SK-N-SH (cell line): ENCODE measurements around the gene IL20RB. TPM values are rescaled to one million over a fixed set of nuclear protein-coding genes. Genes with fewer than 3 reads are reported as not detected.

Experiments used
- CTCF ChIA-PET: fragments of 300-600, 350-600 bp; formaldehyde crosslinking; extraction: SDS; loops from one replicate; lab custom pipeline; 2021; lab: Yijun Ruan, JAX
- POLR2A ChIA-PET: fragments of 350-600 bp; sonication (Branson Sonifier 250); formaldehyde crosslinking; extraction: SDS; loops from one replicate; lab custom pipeline; 2020; ENCODE audit warnings: antibody characterized with exemption, inconsistent platforms; lab: Yijun Ruan, JAX
- DNase-seq: peaks from one replicate; pipeline ENCODE4 v3.0.0; 2012
- H2AFZ ChIP-seq: fragments of 200-600 bp; sonication (generic); 2 replicates; pipeline ENCODE4 v1.8.1; 2016; ENCODE audit warnings: antibody characterized with exemption, mild to moderate bottlenecking, low read depth
- H3F3A ChIP-seq: fragments of 200-600 bp; sonication (generic); replicated peaks from 2 replicates; pipeline ENCODE3; 2016; ENCODE audit warnings: antibody characterized with exemption, mild to moderate bottlenecking; ENCODE audit not compliant: insufficient read depth
- H3K27ac ChIP-seq, 2 experiments: fragments of 200-500 bp in 1 of 2; fragments of 200-600 bp in 1 of 2; sonication (Bioruptor generic) in 1 of 2; sonication (generic), shearing (Covaris generic) in 1 of 2; 2 replicates each; pipeline versions ENCODE4 v1.5.1 to v1.6.1; 2014 to 2016; ENCODE audit warnings: low read depth in 2 of 2, inconsistent platforms in 1 of 2, low read length in 1 of 2, mild to moderate bottlenecking in 1 of 2, mixed read lengths in 1 of 2
- H3K27me3 ChIP-seq: fragments of 200-600 bp; sonication (generic), shearing (Covaris generic); 2 replicates; pipeline ENCODE4 v1.6.1; 2016; ENCODE audit warnings: mixed run types; ENCODE audit not compliant: insufficient read depth
- H3K36me3 ChIP-seq, 2 experiments: fragments of 200-500 bp in 1 of 2; fragments of 200-600 bp in 1 of 2; sonication (Bioruptor generic) in 1 of 2; sonication (generic) in 1 of 2; replicated peaks in 1 of 2; 2 replicates each; pipeline versions ENCODE3 to v1.5.1; 2014 to 2016; ENCODE audit warnings: low read length in 1 of 2, mild to moderate bottlenecking in 1 of 2; ENCODE audit not compliant: insufficient read depth in 2 of 2, control insufficient read depth in 1 of 2
- H3K4me1 ChIP-seq, 2 experiments: fragments of 200-500 bp in 1 of 2; fragments of 200-600 bp in 1 of 2; sonication (Bioruptor generic) in 1 of 2; sonication (generic), shearing (Covaris generic) in 1 of 2; 2 replicates each; pipeline versions ENCODE4 v1.5.1 to v1.6.1; 2014 to 2016; ENCODE audit warnings: low read depth in 1 of 2, low read length in 1 of 2, mixed run types in 1 of 2; ENCODE audit not compliant: insufficient read depth in 2 of 2, control insufficient read depth in 1 of 2
- H3K4me2 ChIP-seq: fragments of 200-600 bp; sonication (generic), shearing (Covaris generic); 2 replicates; pipeline ENCODE4 v1.6.1; 2017; ENCODE audit warnings: mixed run types
- H3K4me3 ChIP-seq, 2 experiments: fragments of 200-500 bp in 1 of 2; fragments of 200-600 bp in 1 of 2; sonication (Bioruptor generic) in 1 of 2; sonication (generic), shearing (Covaris generic) in 1 of 2; 2 replicates each; pipeline versions ENCODE4 v1.5.1 to v1.8.1; 2014 to 2016; ENCODE audit warnings: low read depth in 2 of 2, inconsistent platforms in 1 of 2, low read length in 1 of 2, mild to moderate bottlenecking in 1 of 2, mixed read lengths in 1 of 2, moderate library complexity in 1 of 2
- H3K79me2 ChIP-seq: fragments of 200-600 bp; sonication (generic); 2 replicates; pipeline ENCODE4 v1.8.1; 2017; ENCODE audit warnings: mild to moderate bottlenecking; ENCODE audit not compliant: insufficient read depth
- H3K9ac ChIP-seq: fragments of 200-600 bp; sonication (generic); 2 replicates; pipeline ENCODE4 v1.6.1; 2017; ENCODE audit warnings: mixed run types
- H3K9me2 ChIP-seq: fragments of 200-600 bp; sonication (generic); 2 replicates; pipeline ENCODE4 v1.6.1; 2017; ENCODE audit warnings: mixed run types
- H3K9me3 ChIP-seq: fragments of 200-600 bp; sonication (generic); 2 replicates; pipeline ENCODE4 v1.6.1; 2017; ENCODE audit warnings: mixed run types, mild to moderate bottlenecking, moderate library complexity
- H4K20me1 ChIP-seq: fragments of 200-600 bp; sonication (generic); 2 replicates; pipeline ENCODE4 v1.6.1; 2017; ENCODE audit warnings: mild to moderate bottlenecking, mixed run types; ENCODE audit not compliant: insufficient read depth
- EZH2phosphoT487 ChIP-seq: fragments of 200-600 bp; sonication (generic); IDR thresholded peaks from 2 replicates; pipeline ENCODE4 v1.6.1; 2017; ENCODE audit warnings: low read depth, mixed run types, mild to moderate bottlenecking, antibody characterized with exemption, moderate library complexity, borderline replicate concordance
- FOXJ3 ChIP-seq: sonication (generic); formaldehyde crosslinking; IDR thresholded peaks from 2 replicates; pipeline ENCODE4 v1.5.1; 2020; ENCODE audit warnings: mild to moderate bottlenecking, missing genetic modification reagents
- GATA2 ChIP-seq: sonication (generic); formaldehyde crosslinking; IDR thresholded peaks from 2 replicates; pipeline ENCODE4 v1.5.0; 2020; ENCODE audit warnings: mild to moderate bottlenecking, missing genetic modification reagents
- JUND ChIP-seq: IDR thresholded peaks from 2 replicates; pipeline ENCODE4 v1.4.0; 2012
- MXI1 ChIP-seq: IDR thresholded peaks from 2 replicates; pipeline ENCODE4 v1.6.1; 2012; ENCODE audit warnings: mild to moderate bottlenecking, low read depth, low read length, improper control_type of control experiment
- NFIC ChIP-seq: IDR thresholded peaks from 2 replicates; pipeline ENCODE4 v1.4.0; 2012; ENCODE audit warnings: borderline replicate concordance
- NRF1 ChIP-seq: IDR thresholded peaks from 2 replicates; pipeline ENCODE4 v1.6.1; 2012; ENCODE audit warnings: low read depth, mild to moderate bottlenecking, low read length
- RFX5 ChIP-seq: IDR thresholded peaks from 2 replicates; pipeline ENCODE4 v1.6.1; 2012; ENCODE audit warnings: mild to moderate bottlenecking, improper control_type of control experiment, low read length
- RXRA ChIP-seq: IDR thresholded peaks from 2 replicates; pipeline ENCODE4 v1.4.0; 2012; ENCODE audit warnings: low read depth, mild to moderate bottlenecking, borderline replicate concordance
- SIN3A ChIP-seq: IDR thresholded peaks from 2 replicates; pipeline ENCODE4 v1.6.1; 2012; ENCODE audit warnings: low read depth, mild to moderate bottlenecking, low read length, moderate library complexity, borderline replicate concordance
- TAF1 ChIP-seq: IDR thresholded peaks from 2 replicates; pipeline ENCODE4 v1.6.1; 2012; ENCODE audit warnings: low read depth, mild to moderate bottlenecking, low read length, moderate library complexity, borderline replicate concordance
- TCF12 ChIP-seq: IDR thresholded peaks from 2 replicates; pipeline ENCODE4 v1.4.0; 2012
- TEAD4 ChIP-seq: IDR thresholded peaks from 2 replicates; pipeline ENCODE4 v1.4.0; 2012; ENCODE audit warnings: mild to moderate bottlenecking, borderline replicate concordance; ENCODE audit not compliant: insufficient read depth
- WGBS: methylation state at CpG from one replicate; pipeline ENCODE4 v1.1.6; 2017; ENCODE audit warnings: low lambda C conversion rate; 5-methylcytosine and 5-hydroxymethylcytosine counted together
- polyA plus RNA-seq, 3 experiments: library from polyadenylated mRNA; depleted of rRNA; stranded (reverse); fragments of >200 nt; gene quantifications; 2 replicates each; pipeline ENCODE4 v1.2.3, GENCODE V29; 2012
- TF ChIP-seq, protein P1 (sequence below): IDR thresholded peaks from 2 replicates; pipeline ENCODE4 v1.4.0; 2012; ENCODE audit warnings: low read depth
- TF ChIP-seq, protein P2 (sequence below): IDR thresholded peaks from 2 replicates; pipeline ENCODE4 v1.4.0; 2012; ENCODE audit warnings: low read depth, borderline replicate concordance
- TF ChIP-seq, protein P3 (sequence below): IDR thresholded peaks from 2 replicates; pipeline ENCODE4; 2012
- TF ChIP-seq, protein P4 (sequence below): fragments of 200-600 bp; sonication (generic); IDR thresholded peaks from 2 replicates; pipeline ENCODE4 v1.6.1; 2017; ENCODE audit warnings: antibody characterized with exemption, mild to moderate bottlenecking, moderate library complexity
- TF ChIP-seq, protein P5 (sequence below): fragments of 150-350 bp; IDR thresholded peaks from 2 replicates; pipeline ENCODE4 v1.6.1; 2017; ENCODE audit warnings: antibody characterized with exemption, low read length, low read depth, borderline replicate concordance
- TF ChIP-seq, protein P6 (sequence below): fragments of 150-350 bp; IDR thresholded peaks from 2 replicates; pipeline ENCODE4 v1.6.1; 2016; ENCODE audit warnings: mild to moderate bottlenecking, low read depth, low read length

IL20RB gene
- polyA plus RNA-seq, 1 of the 3 experiments (the other 2 are of a cell fraction): 0.58 TPM

DNA sequence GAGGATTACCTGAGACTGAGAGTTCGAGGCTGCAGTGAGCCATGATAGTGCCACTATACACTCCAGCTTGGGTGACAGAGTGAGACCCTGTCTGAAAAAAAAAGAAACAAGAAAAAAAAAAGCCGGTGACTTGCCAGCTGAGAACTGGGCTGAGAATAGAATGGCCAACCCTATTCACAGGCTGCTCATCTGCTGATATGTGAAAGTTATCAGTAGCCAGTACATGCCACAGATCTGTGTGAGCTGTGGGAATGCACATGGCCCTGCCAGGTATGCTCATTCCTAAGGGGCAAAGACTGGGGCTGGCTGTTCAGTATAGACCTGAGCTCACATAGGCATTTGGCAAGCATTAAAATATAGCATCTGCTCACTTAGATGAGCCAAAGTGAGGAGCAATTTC is 30.9 kb downstream of the IL20RB start:
- no peaks in the 10 kb centered on the region for H3F3A ChIP-seq
- no peaks in the 10 kb centered on the region for H4K20me1 ChIP-seq
- POLR2A ChIA-PET: no interaction called here
- no peaks in the 10 kb centered on the region for H3K36me3 ChIP-seq
- H2AFZ ChIP-seq: no peak overlapping the region
- no peak overlapping the region for H3K9ac ChIP-seq
- H3K4me3 ChIP-seq: no peak overlapping the region
- TF ChIP-seq NRF1: no peak
- TF ChIP-seq, protein P1, sequence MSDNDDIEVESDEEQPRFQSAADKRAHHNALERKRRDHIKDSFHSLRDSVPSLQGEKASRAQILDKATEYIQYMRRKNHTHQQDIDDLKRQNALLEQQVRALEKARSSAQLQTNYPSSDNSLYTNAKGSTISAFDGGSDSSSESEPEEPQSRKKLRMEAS: no peak
- TF ChIP-seq RXRA: no peak
- no peak for DNase-seq
- no peaks in the 10 kb centered on the region; a peak in 1 of 4 replicates for H3K4me1 ChIP-seq
- H3K27me3 ChIP-seq: no peaks in the 10 kb centered on the region
- no peak overlapping the region for H3K27ac ChIP-seq
- no peaks in the 10 kb centered on the region for H3K79me2 ChIP-seq
- CTCF ChIA-PET: no interaction called here
- WGBS: 70% methylated on average over 2 of the region's 2 CpGs
- H3K4me2 ChIP-seq: no peak overlapping the region
- H3K9me3 ChIP-seq: no peaks in the 10 kb centered on the region
- H3K9me2 ChIP-seq: no peaks in the 10 kb centered on the region

DNA sequence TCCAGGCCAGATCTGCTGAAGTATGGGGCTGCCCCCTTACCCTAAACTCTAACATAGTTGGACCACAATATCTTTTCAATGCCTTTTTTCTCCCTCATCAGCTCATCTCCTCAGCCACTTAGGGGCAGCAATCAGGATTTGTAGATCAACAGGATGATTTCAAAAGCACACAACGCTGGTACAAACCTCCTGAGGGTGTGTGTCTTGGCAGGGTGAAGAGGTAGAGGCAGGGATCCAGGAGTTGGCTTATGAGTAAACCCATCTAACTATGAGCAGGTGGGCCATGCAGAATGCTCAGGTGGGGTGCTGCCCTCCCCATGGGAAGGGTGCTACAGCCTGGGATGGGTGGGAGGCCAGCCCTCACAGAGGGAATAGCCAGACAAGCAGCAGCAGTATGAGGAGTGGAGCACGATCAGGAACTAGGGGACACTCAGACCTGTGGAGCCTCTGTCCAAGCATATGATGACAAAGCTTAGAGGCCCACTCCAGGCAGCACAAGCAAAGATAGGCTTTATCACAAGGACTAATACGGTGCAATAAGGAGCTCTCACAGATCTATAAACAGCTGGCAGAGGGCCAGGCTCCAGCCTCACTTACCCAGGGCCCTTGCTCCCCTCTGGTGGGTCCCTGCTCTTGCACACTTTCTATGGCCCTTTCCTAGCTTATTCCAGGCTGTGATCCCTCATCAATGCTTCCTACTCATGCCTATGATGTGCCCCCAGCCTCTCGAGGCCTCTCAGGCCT is 32.2 kb downstream of the IL20RB start:
- CTCF ChIA-PET: no interaction called here
- H3K4me2 ChIP-seq: no peak overlapping the region
- H3K27me3 ChIP-seq: no peaks in the 10 kb centered on the region
- H3K27ac ChIP-seq: no peak overlapping the region
- no peaks in the 10 kb centered on the region for H3K9me2 ChIP-seq
- no peak overlapping the region for H3K9ac ChIP-seq
- WGBS: 80% methylated on average over 4 of the region's 4 CpGs
- no peak overlapping the region for H3K4me3 ChIP-seq
- peaks cover 6% of the 10 kb centered on the region in 2 experiments; a peak in 2 of 4 replicates for H3K4me1 ChIP-seq
- POLR2A ChIA-PET: no interaction called here
- H3K36me3 ChIP-seq: no peaks in the 10 kb centered on the region
- no peaks in the 10 kb centered on the region for H4K20me1 ChIP-seq
- H3K79me2 ChIP-seq: no peaks in the 10 kb centered on the region
- no peak for DNase-seq
- no peak overlapping the region for H2AFZ ChIP-seq
- no peaks in the 10 kb centered on the region for H3F3A ChIP-seq
- H3K9me3 ChIP-seq: no peaks in the 10 kb centered on the region
- TF ChIP-seq TEAD4 (no peak), RFX5 (no peak), TCF12 (no peak), EZH2phosphoT487 (no peak), FOXJ3 (CRISPR knock-in tag) (no peak), NFIC (no peak), JUND (no peak), TAF1 (no peak), MXI1 (no peak), SIN3A (no peak), GATA2 (no peak)
- TF ChIP-seq, protein P1: no peak
- TF ChIP-seq, protein P2, sequence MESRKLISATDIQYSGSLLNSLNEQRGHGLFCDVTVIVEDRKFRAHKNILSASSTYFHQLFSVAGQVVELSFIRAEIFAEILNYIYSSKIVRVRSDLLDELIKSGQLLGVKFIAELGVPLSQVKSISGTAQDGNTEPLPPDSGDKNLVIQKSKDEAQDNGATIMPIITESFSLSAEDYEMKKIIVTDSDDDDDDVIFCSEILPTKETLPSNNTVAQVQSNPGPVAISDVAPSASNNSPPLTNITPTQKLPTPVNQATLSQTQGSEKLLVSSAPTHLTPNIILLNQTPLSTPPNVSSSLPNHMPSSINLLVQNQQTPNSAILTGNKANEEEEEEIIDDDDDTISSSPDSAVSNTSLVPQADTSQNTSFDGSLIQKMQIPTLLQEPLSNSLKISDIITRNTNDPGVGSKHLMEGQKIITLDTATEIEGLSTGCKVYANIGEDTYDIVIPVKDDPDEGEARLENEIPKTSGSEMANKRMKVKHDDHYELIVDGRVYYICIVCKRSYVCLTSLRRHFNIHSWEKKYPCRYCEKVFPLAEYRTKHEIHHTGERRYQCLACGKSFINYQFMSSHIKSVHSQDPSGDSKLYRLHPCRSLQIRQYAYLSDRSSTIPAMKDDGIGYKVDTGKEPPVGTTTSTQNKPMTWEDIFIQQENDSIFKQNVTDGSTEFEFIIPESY: no peak
- TF ChIP-seq, protein P3, sequence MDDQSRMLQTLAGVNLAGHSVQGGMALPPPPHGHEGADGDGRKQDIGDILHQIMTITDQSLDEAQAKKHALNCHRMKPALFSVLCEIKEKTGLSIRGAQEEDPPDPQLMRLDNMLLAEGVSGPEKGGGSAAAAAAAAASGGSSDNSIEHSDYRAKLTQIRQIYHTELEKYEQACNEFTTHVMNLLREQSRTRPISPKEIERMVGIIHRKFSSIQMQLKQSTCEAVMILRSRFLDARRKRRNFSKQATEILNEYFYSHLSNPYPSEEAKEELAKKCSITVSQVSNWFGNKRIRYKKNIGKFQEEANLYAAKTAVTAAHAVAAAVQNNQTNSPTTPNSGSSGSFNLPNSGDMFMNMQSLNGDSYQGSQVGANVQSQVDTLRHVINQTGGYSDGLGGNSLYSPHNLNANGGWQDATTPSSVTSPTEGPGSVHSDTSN: no peak
- TF ChIP-seq, protein P4, sequence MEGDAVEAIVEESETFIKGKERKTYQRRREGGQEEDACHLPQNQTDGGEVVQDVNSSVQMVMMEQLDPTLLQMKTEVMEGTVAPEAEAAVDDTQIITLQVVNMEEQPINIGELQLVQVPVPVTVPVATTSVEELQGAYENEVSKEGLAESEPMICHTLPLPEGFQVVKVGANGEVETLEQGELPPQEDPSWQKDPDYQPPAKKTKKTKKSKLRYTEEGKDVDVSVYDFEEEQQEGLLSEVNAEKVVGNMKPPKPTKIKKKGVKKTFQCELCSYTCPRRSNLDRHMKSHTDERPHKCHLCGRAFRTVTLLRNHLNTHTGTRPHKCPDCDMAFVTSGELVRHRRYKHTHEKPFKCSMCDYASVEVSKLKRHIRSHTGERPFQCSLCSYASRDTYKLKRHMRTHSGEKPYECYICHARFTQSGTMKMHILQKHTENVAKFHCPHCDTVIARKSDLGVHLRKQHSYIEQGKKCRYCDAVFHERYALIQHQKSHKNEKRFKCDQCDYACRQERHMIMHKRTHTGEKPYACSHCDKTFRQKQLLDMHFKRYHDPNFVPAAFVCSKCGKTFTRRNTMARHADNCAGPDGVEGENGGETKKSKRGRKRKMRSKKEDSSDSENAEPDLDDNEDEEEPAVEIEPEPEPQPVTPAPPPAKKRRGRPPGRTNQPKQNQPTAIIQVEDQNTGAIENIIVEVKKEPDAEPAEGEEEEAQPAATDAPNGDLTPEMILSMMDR: no peak
- TF ChIP-seq, protein P5, sequence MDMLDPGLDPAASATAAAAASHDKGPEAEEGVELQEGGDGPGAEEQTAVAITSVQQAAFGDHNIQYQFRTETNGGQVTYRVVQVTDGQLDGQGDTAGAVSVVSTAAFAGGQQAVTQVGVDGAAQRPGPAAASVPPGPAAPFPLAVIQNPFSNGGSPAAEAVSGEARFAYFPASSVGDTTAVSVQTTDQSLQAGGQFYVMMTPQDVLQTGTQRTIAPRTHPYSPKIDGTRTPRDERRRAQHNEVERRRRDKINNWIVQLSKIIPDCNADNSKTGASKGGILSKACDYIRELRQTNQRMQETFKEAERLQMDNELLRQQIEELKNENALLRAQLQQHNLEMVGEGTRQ: no peak
- TF ChIP-seq, protein P6, sequence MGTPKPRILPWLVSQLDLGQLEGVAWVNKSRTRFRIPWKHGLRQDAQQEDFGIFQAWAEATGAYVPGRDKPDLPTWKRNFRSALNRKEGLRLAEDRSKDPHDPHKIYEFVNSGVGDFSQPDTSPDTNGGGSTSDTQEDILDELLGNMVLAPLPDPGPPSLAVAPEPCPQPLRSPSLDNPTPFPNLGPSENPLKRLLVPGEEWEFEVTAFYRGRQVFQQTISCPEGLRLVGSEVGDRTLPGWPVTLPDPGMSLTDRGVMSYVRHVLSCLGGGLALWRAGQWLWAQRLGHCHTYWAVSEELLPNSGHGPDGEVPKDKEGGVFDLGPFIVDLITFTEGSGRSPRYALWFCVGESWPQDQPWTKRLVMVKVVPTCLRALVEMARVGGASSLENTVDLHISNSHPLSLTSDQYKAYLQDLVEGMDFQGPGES: no peak
